Measurements from ENCODE around the gene FUBP3. TPM values are rescaled to one million over a fixed set of nuclear protein-coding genes. Genes with fewer than 3 reads are reported as not detected.
A peak's percentile ranks its signal among the peaks of the same experiment; 100 is the strongest.

The FUBP3 gene
- total and polyA plus RNA-seq, 10 donors: 14.7 to 46.1 (median 30.5) TPM

GRCh38 chr9:130665029-130665430, 85.7 kb downstream of the FUBP3 start:
- intact Hi-C loops (cut with DNase I; ENCODE audit: low total_unique reads): no loop called here
- H3K27ac ChIP-seq: no peak overlapping the region
- WGBS, 5 donors: 2 to 6% (median 4%) methylated on average over 9 to 26 of the region's 26 CpGs
- peaks cover 32 to 93% (median 86%) of the 10 kb centered on the region in 7 donors for H3K27me3 ChIP-seq (replicated peaks in 1 of 7)
- DNase-seq: no peak
- H3K36me3 ChIP-seq: no peaks in the 10 kb centered on the region
- TF ChIP-seq POLR2AphosphoS5 (IDR thresholded peaks at IDR 0.05) (no peak), POLR2A (IDR thresholded peaks at IDR 0.05) (no peak)
- TF ChIP-seq, protein P1, sequence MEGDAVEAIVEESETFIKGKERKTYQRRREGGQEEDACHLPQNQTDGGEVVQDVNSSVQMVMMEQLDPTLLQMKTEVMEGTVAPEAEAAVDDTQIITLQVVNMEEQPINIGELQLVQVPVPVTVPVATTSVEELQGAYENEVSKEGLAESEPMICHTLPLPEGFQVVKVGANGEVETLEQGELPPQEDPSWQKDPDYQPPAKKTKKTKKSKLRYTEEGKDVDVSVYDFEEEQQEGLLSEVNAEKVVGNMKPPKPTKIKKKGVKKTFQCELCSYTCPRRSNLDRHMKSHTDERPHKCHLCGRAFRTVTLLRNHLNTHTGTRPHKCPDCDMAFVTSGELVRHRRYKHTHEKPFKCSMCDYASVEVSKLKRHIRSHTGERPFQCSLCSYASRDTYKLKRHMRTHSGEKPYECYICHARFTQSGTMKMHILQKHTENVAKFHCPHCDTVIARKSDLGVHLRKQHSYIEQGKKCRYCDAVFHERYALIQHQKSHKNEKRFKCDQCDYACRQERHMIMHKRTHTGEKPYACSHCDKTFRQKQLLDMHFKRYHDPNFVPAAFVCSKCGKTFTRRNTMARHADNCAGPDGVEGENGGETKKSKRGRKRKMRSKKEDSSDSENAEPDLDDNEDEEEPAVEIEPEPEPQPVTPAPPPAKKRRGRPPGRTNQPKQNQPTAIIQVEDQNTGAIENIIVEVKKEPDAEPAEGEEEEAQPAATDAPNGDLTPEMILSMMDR (IDR thresholded peaks at IDR 0.05 in 8 of 11, conservative IDR thresholded peaks at IDR 0.05 in 3 of 11): no peak
- peak overlapping the region in 1 of 8 donors; percentile 52 for H3K4me3 ChIP-seq
- no peaks in the 10 kb centered on the region for H3K9me3 ChIP-seq
- peaks cover 41 to 71% (median 66%) of the 10 kb centered on the region in 6 donors for H3K4me1 ChIP-seq

GRCh38 chr9:130665431-130666392, 86.3 kb downstream of the FUBP3 start:
- intact Hi-C loops (cut with DNase I; ENCODE audit: low total_unique reads): no loop called here
- peaks cover 37 to 65% (median 59%) of the 10 kb centered on the region in 6 donors for H3K4me1 ChIP-seq
- no peak for DNase-seq
- WGBS, 5 donors: 5 to 6% (median 6%) methylated on average over 39 to 61 of the region's 61 CpGs
- peaks cover 29 to 87% (median 79%) of the 10 kb centered on the region in 7 donors for H3K27me3 ChIP-seq (replicated peaks in 1 of 7)
- peak overlapping the region in 2 of 8 donors; percentile 5 to 38 for H3K4me3 ChIP-seq
- no peak overlapping the region for H3K27ac ChIP-seq
- H3K36me3 ChIP-seq: no peaks in the 10 kb centered on the region
- H3K9me3 ChIP-seq: no peaks in the 10 kb centered on the region
- no peak for TF ChIP-seq POLR2AphosphoS5 (IDR thresholded peaks at IDR 0.05)
- TF ChIP-seq, protein P1 (IDR thresholded peaks at IDR 0.05 in 8 of 11, conservative IDR thresholded peaks at IDR 0.05 in 3 of 11): no peak
- no peak for TF ChIP-seq POLR2A (IDR thresholded peaks at IDR 0.05)

GRCh38 chr9:130666393-130667119, 87.2 kb downstream of the FUBP3 start:
- WGBS, 5 donors: 4 to 8% (median 7%) methylated on average over 21 to 60 of the region's 60 CpGs
- DNase-seq: no peak
- peaks cover 23 to 78% (median 71%) of the 10 kb centered on the region in 7 donors for H3K27me3 ChIP-seq (replicated peaks in 1 of 7)
- no peaks in the 10 kb centered on the region for H3K36me3 ChIP-seq
- TF ChIP-seq POLR2A (IDR thresholded peaks at IDR 0.05) (no peak), POLR2AphosphoS5 (IDR thresholded peaks at IDR 0.05) (no peak)
- TF ChIP-seq, protein P1 (IDR thresholded peaks at IDR 0.05 in 8 of 11, conservative IDR thresholded peaks at IDR 0.05 in 3 of 11): no peak
- peak overlapping the region in 1 of 8 donors; percentile 38 for H3K4me3 ChIP-seq
- H3K9me3 ChIP-seq: no peaks in the 10 kb centered on the region
- no peak overlapping the region for H3K27ac ChIP-seq
- intact Hi-C loops (cut with DNase I; ENCODE audit: low total_unique reads): no loop called here
- H3K4me1 ChIP-seq: peaks cover 30 to 56% (median 50%) of the 10 kb centered on the region in 6 donors
